C4-2B (cell line): ENCODE data around the gene EIF4EBP3.

Experiments used
- CTCF ChIP-seq: fragments of 450-650 bp; conservative IDR thresholded peaks from 2 replicates; pipeline ENCODE4 v1.5.1; 2017; ENCODE audit warnings: mild to moderate bottlenecking
- ZFX ChIP-seq: fragments of 450-650 bp; IDR thresholded peaks from 2 replicates; pipeline ENCODE4 v1.6.1; 2017

- no peak for TF ChIP-seq CTCF
- TF ChIP-seq ZFX, result no peak
Measured at GRCh38 chr5:140564196-140565023, 16.9 kb downstream of the EIF4EBP3 start, which contains the start of the genes APBB3 and SLC35A4.
